Measurements from ENCODE around the gene AGER.
"Not testable (repeated sequence)": the region's sequence is repeated elsewhere in the genome, so short reads cannot be mapped to it uniquely, and the experiment has no call there.

AGER gene

DNA sequence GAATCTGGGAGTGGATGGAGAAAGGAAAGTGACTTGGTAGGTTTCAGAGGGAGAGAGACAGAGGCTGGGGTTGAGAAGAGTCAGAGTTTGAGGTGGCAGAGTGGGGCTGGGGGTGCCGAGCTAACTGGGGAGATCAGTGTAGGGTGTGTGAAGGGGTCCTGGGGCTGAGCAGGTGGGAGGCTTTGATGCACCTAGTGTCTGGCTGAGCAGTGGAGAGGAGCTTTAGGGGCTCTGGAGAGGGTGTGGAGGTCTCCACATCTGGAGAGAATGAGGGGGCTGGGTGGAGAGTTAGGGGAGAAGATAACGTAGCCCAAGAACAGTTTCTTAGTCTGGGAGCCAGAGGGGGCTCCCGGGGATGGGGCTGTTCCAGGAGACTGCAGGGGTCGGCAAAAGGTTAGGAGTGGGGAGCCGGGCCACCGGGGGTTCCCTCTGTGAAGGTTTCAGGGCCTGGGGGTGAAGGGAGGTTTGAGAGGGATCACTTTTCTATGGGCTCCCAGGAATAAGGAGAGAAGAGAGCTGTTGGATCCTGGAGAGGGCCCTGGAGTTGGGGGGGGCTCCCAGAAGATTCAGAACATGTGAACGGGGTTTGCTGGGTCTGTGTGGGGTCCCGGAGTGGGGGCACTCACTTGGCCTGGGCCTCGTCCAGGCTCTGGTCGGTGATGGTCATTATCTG, 5.2 kb upstream of the AGER start:
- H3K4me3 ChIP-seq (ENCODE audit: low read depth in 1 of 2, low read length in 1 of 2) = peak overlapping the region; percentile 81 to 97
- peaks cover 40% of the 10 kb centered on the region for H3K36me3 ChIP-seq
- H3K9me3 ChIP-seq = no peaks in the 10 kb centered on the region
- H3K4me1 ChIP-seq (ENCODE audit: control insufficient read depth in 1 of 2, insufficient read depth in 1 of 2, low read depth in 1 of 2, low read length in 1 of 2) = peaks cover 53 to 61% of the 10 kb centered on the region in 2 experiments
- TF ChIP-seq, protein P1, sequence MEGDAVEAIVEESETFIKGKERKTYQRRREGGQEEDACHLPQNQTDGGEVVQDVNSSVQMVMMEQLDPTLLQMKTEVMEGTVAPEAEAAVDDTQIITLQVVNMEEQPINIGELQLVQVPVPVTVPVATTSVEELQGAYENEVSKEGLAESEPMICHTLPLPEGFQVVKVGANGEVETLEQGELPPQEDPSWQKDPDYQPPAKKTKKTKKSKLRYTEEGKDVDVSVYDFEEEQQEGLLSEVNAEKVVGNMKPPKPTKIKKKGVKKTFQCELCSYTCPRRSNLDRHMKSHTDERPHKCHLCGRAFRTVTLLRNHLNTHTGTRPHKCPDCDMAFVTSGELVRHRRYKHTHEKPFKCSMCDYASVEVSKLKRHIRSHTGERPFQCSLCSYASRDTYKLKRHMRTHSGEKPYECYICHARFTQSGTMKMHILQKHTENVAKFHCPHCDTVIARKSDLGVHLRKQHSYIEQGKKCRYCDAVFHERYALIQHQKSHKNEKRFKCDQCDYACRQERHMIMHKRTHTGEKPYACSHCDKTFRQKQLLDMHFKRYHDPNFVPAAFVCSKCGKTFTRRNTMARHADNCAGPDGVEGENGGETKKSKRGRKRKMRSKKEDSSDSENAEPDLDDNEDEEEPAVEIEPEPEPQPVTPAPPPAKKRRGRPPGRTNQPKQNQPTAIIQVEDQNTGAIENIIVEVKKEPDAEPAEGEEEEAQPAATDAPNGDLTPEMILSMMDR (IDR thresholded peaks at IDR 0.05) = no peak
- H3K27me3 ChIP-seq = no peaks in the 10 kb centered on the region
- peak overlapping the region; percentile 95 for H3K27ac ChIP-seq

DNA sequence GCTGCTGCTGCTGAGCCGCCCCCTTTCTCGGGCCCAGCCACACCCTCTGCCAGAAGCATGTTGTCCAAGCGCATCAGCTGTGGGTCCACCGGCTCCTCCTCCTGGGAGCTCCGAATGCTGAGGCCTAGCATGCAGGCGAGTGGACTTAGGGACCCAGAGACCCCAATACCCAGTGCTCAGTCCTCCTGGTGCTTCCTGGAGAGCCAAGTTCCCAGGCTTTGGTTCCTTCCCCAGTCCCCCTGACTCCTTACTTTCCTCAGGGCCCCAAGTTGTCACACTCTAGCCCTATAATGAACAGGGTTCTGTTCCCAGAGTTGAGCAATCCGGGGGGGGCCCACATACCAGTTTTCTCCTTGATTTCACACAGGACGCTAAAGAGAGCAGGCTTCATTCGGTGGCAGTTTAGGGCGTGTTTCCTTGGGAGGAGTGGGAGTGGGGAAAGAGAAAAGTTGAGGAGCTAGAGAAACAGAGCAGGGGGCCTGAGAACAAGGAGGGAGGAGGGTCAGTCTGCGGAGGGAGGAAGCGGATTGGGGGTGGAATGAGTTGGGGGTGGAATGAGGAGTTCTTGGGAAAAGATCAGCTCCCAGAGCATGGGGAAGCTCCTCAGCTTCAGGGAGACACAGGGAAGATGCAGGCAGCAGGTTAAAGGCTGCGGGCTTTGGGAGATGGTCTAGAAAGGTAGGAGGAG, 4.5 kb upstream of the AGER start:
- Histone ChIP-seq H3K27ac (peak overlapping the region; percentile 95), H3K36me3 (peaks cover 47% of the 10 kb centered on the region), H3K4me3 (ENCODE audit: low read depth in 1 of 2, low read length in 1 of 2) (peak overlapping the region; percentile 81 to 97), H3K27me3 (no peaks in the 10 kb centered on the region), H3K9me3 (no peaks in the 10 kb centered on the region), H3K4me1 (ENCODE audit: control insufficient read depth in 1 of 2, insufficient read depth in 1 of 2, low read depth in 1 of 2, low read length in 1 of 2) (peaks cover 51 to 54% of the 10 kb centered on the region in 2 experiments)
- TF ChIP-seq, protein P1 (IDR thresholded peaks at IDR 0.05) = no peak

DNA sequence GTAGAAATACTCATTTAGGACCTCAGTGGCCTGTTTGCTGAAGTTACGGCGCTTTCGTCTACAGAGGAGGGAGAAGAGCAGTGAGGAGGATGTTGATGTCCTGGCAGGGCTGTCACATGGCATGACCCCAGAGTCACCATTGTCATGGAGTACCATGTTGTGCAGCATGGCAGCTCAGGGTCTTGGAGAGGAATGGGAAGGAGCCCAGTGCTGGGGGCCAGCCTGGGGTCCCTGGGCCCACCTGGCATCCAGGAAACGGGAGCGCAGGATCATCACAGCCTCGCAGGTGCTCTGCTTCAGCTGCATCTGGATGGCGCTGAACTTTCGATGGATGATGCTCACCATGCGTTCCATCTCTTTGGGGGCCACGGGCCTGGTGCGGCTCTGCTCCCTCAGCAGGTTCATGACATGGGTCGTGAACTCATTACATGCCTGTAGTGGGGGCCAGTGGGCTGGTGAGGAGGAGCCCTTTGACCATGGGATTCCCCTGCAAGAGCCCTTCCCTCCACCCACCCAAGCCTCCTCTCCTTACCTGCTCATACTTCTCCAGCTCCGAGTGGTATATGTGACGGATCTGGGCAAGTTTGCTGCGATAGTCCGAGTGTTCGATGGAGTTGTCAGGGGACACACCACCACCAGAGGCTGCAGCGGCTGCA, 3.8 kb upstream of the AGER start:
- peaks cover 54% of the 10 kb centered on the region for H3K36me3 ChIP-seq
- not testable (repeated sequence) for H3K9me3 ChIP-seq, H3K27me3 ChIP-seq
- H3K27ac ChIP-seq = peak overlapping the region; percentile 95
- peaks cover 44 to 48% of the 10 kb centered on the region in 2 experiments for H3K4me1 ChIP-seq (ENCODE audit: control insufficient read depth in 1 of 2, insufficient read depth in 1 of 2, low read depth in 1 of 2, low read length in 1 of 2)
- peak overlapping the region; percentile 81 to 97 for H3K4me3 ChIP-seq (ENCODE audit: low read depth in 1 of 2, low read length in 1 of 2)

DNA sequence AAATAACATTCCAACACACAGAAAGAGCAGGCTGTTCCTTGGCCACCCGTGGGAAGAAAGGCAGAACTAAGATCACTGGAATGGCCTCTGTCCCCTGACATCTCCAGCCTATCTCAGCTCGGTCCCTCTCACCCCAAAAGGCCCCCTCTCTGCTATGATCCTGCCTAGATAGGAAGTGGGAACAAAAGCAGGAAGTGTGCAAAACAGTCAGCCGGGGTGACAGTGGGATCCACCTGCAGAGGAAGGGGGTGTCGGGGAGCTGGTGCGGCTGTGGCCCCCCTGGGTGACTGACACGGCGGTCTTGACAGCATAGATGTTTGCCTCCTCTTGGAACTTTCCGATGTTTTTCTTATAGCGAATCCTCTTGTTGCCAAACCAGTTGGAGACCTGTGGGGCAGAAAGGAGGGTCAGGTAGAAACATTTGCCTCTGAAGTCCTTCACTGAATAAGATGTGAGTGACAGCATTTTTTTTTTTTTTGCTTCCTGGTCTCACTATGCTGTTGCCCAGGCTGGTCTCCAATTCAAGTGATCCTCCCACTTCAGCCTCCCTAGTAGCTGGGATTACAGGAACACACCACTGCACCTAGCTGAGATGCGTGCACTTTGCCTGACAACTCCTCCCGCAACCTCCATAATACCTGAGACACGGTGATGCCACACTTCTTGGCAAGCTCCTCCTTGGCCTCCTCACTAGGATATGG, 3.1 kb upstream of the AGER start:
- TF ChIP-seq, protein P1 (IDR thresholded peaks at IDR 0.05) = no peak
- Histone ChIP-seq H3K36me3 (peaks cover 61% of the 10 kb centered on the region), H3K27ac (peak overlapping the region; percentile 95)

DNA sequence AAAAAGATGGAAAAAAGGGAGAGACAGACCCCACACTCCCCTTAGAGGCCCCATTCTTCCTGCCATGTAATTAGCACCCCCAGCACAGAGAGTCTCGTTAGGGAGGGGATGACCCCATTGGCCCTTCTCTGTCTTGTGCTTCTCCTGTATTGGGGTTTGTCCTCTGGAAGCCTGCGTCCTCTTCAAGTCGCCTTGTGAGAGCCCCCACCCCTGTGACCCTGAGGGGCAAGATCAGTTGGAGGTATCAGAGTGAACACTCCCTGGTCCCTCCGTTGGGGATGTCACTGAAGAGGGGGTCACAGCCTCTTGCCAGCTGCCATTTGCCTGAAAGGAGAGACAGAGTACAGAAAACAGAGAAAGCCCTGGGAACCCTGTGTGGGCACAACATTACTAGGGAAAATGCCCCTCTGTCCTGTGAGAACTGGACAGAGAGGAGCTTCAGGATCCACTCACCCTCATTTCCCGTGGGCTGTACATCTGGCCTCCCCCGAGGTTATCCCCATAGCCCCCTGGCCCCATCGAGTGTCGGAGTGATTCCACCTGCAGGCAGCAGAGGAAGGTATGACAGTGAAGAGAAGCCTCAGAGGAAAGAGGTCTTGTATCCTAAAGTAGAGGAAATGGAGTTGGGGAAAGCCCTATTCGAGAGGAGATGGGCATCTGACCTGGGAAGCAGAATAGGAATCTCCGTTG, 2.2 kb upstream of the AGER start:
- Histone ChIP-seq H3K4me1 (ENCODE audit: control insufficient read depth in 1 of 2, insufficient read depth in 1 of 2, low read depth in 1 of 2, low read length in 1 of 2) (peaks cover 41 to 48% of the 10 kb centered on the region in 2 experiments), H3K27ac (peak overlapping the region; percentile 95), H3K4me3 (ENCODE audit: low read depth in 1 of 2, low read length in 1 of 2) (peak overlapping the region in 1 of 2 experiments; percentile 81), H3K36me3 (peaks cover 68% of the 10 kb centered on the region)
- H3K27me3 ChIP-seq, H3K9me3 ChIP-seq: not testable (repeated sequence)

More for the DNA sequence above, 3.1 kb upstream of the AGER start:
- Histone ChIP-seq H3K9me3 (no peaks in the 10 kb centered on the region), H3K27me3 (no peaks in the 10 kb centered on the region), H3K4me3 (ENCODE audit: low read depth in 1 of 2, low read length in 1 of 2) (peak overlapping the region; percentile 81 to 97), H3K4me1 (ENCODE audit: control insufficient read depth in 1 of 2, insufficient read depth in 1 of 2, low read depth in 1 of 2, low read length in 1 of 2) (peaks cover 47 to 48% of the 10 kb centered on the region in 2 experiments)

DNA sequence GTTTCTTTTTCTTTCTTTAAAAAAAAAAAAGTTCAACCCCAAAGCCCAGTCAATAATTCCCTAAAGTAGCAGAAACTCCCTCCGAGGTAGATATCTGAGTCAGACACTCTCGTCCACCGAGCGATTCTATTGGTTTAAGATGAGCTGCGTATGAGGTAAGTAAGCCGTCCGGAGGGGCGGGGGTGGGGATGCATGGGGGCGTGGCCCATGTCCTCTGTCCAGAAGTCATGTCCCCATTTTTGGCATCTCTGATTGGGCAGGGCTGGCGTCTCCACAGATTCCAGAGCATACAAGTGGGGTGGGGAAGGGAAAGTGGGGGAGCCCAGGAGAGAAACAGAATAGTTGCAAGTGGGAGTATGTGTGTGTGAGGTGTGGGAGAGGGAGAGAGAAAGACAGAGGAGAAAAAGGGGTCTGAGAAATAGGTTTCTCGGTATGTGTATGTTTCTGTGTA, 1.7 kb upstream of the AGER start:
- H3K9me3 ChIP-seq, H3K27me3 ChIP-seq: not testable (repeated sequence)
- Histone ChIP-seq H3K4me3 (ENCODE audit: low read depth in 1 of 2, low read length in 1 of 2) (peak overlapping the region in 1 of 2 experiments; percentile 7), H3K36me3 (peaks cover 68% of the 10 kb centered on the region), H3K27ac (peak overlapping the region; percentile 95), H3K4me1 (ENCODE audit: control insufficient read depth in 1 of 2, insufficient read depth in 1 of 2, low read depth in 1 of 2, low read length in 1 of 2) (peaks cover 35 to 44% of the 10 kb centered on the region in 2 experiments)

Data from neutrophil (primary cell).